Tibial nerve (tissue), 4 donors: ENCODE results near the gene COL25A1. TPM values are rescaled to one million over a fixed set of nuclear protein-coding genes. Genes with fewer than 3 reads are reported as not detected.

ENCODE experiments used
- DNase-seq, 2 donors: peaks; one replicate each; pipeline ENCODE4 v3.0.0-alpha.2; 2019; ENCODE audit warnings: low spot score in 2 of 2
- H3K27ac ChIP-seq, 4 donors: fragments of 200-600 bp; sonication (generic) in 3 of 4; one replicate each; pipeline ENCODE4 v1.5.1; 2017 to 2019; ENCODE audit warnings: mild to moderate bottlenecking in 1 of 4
- H3K27me3 ChIP-seq, 2 donors: fragments of 200-600 bp; sonication (generic) in 1 of 2; one replicate each; pipeline versions ENCODE4 v1.5.1 to v1.6.0; 2017 to 2019
- H3K36me3 ChIP-seq, 3 donors: fragments of 200-600 bp; sonication (generic); one replicate each; pipeline ENCODE4 v1.5.1; 2018 to 2019
- H3K4me1 ChIP-seq, 4 donors: fragments of 200-600 bp; sonication (generic) in 3 of 4; one replicate each; pipeline ENCODE4 v1.5.1; 2017 to 2019
- H3K4me3 ChIP-seq, 4 donors: fragments of 200-600 bp; sonication (generic) in 3 of 4; one replicate each; pipeline ENCODE4 v1.5.1; 2017 to 2019; ENCODE audit warnings: mild to moderate bottlenecking in 1 of 4, moderate library complexity in 1 of 4
- H3K9me3 ChIP-seq, 4 donors: fragments of 200-600 bp; sonication (generic) in 3 of 4; one replicate each; pipeline ENCODE4 v1.5.1; 2017 to 2019
- CTCF ChIP-seq, 5 experiments: fragments of 200-600 bp in 3 of 5; fragments of 450-650 bp in 2 of 5; sonication (generic) in 3 of 5; IDR thresholded peaks; one replicate each; pipeline ENCODE4 v1.5.1; 2016 to 2019; ENCODE audit warnings: antibody characterized with exemption in 5 of 5, mild to moderate bottlenecking in 3 of 5, moderate library complexity in 2 of 5
- EP300 ChIP-seq, 2 donors: sonication (generic); formaldehyde crosslinking; IDR thresholded peaks; one replicate each; pipeline ENCODE4 v1.6.1; 2017; ENCODE audit warnings: antibody characterized with exemption in 2 of 2, mild to moderate bottlenecking in 1 of 2
- POLR2A ChIP-seq, 2 donors: fragments of 450-650 bp; IDR thresholded peaks; one replicate each; pipeline ENCODE4 v1.6.1; 2017; ENCODE audit warnings: antibody characterized with exemption in 2 of 2, mild to moderate bottlenecking in 2 of 2, moderate library complexity in 2 of 2
- WGBS, 2 donors: methylation state at CpG; one replicate each; pipeline ENCODE4 v1.1.5; 2018; 5-methylcytosine and 5-hydroxymethylcytosine counted together
- total RNA-seq, 4 donors: library from RNA; depleted of rRNA; stranded (reverse); fragments of >200 nt; gene quantifications; one replicate each; pipeline ENCODE4 v1.1.0, GENCODE V29; 2016

COL25A1 gene
- total RNA-seq, 4 donors from 2014 or later, result 1.5 to 4.1 (median 2.3) TPM

GRCh38 chr4:109067508-109068235 is 234.8 kb downstream of the COL25A1 start:
- DNase-seq, result peak; percentile 16 to 52
- 39 to 54% methylated on average over 4 of the region's 4 CpGs for WGBS, 2 donors
- H3K9me3 ChIP-seq, result no peaks in the 10 kb centered on the region
- no peak overlapping the region for H3K4me3 ChIP-seq
- H3K27me3 ChIP-seq, result no peaks in the 10 kb centered on the region
- TF ChIP-seq EP300 (IDR thresholded peaks at IDR 0.05), result peak in 1 of 2 donors; percentile 57
- TF ChIP-seq POLR2A (IDR thresholded peaks at IDR 0.05), result no peak
- H3K4me1 ChIP-seq, result peaks cover 0 to 7% (median 0%) of the 10 kb centered on the region in 4 donors
- H3K36me3 ChIP-seq, result no peaks in the 10 kb centered on the region
- H3K27ac ChIP-seq, result no peak overlapping the region

GRCh38 chr4:109065006-109065405 is 237.5 kb downstream of the COL25A1 start:
- Histone ChIP-seq H3K4me1 (no peaks in the 10 kb centered on the region), H3K36me3 (no peaks in the 10 kb centered on the region), H3K27me3 (no peaks in the 10 kb centered on the region), H3K4me3 (no peak overlapping the region), H3K9me3 (no peaks in the 10 kb centered on the region), H3K27ac (no peak overlapping the region)
- no peak for DNase-seq
- 54 to 68% methylated on average over 4 of the region's 4 CpGs for WGBS, 2 donors
- no peak for TF ChIP-seq CTCF (IDR thresholded peaks at IDR 0.05)
- no peak for TF ChIP-seq POLR2A (IDR thresholded peaks at IDR 0.05)
- TF ChIP-seq EP300 (IDR thresholded peaks at IDR 0.05), result no peak

- Histone ChIP-seq H3K4me1 (peaks cover 0 to 13% (median 2%) of the 10 kb centered on the region in 4 donors), H3K36me3 (no peaks in the 10 kb centered on the region), H3K27me3 (no peaks in the 10 kb centered on the region), H3K9me3 (no peaks in the 10 kb centered on the region), H3K4me3 (no peak overlapping the region), H3K27ac (no peak overlapping the region)
- no peak for TF ChIP-seq EP300 (IDR thresholded peaks at IDR 0.05)
- TF ChIP-seq CTCF (IDR thresholded peaks at IDR 0.05), result no peak
- no peak for TF ChIP-seq POLR2A (IDR thresholded peaks at IDR 0.05)
- 56 to 64% methylated on average over 5 of the region's 5 CpGs for WGBS, 2 donors
- DNase-seq, result no peak
These were observed 249.2 kb downstream of the COL25A1 start for GRCh38 chr4:109053257-109053656.

GRCh38 chr4:109052821-109053220 is 249.6 kb downstream of the COL25A1 start:
- no peaks in the 10 kb centered on the region for H3K27me3 ChIP-seq
- peaks cover 0 to 13% (median 2%) of the 10 kb centered on the region in 4 donors for H3K4me1 ChIP-seq
- no peak for DNase-seq
- WGBS, 2 donors, result 23 to 31% methylated on average over 1 of the region's 1 CpG
- TF ChIP-seq CTCF (IDR thresholded peaks at IDR 0.05), result no peak
- no peak for TF ChIP-seq POLR2A (IDR thresholded peaks at IDR 0.05)
- TF ChIP-seq EP300 (IDR thresholded peaks at IDR 0.05), result no peak
- no peaks in the 10 kb centered on the region for H3K36me3 ChIP-seq
- H3K4me3 ChIP-seq, result no peak overlapping the region
- no peak overlapping the region for H3K27ac ChIP-seq
- H3K9me3 ChIP-seq, result no peaks in the 10 kb centered on the region

- 67 to 82% methylated on average over 2 of the region's 2 CpGs for WGBS, 2 donors
- Histone ChIP-seq H3K4me3 (no peak overlapping the region), H3K4me1 (peaks cover 0 to 13% (median 2%) of the 10 kb centered on the region in 4 donors), H3K27ac (no peak overlapping the region), H3K27me3 (no peaks in the 10 kb centered on the region), H3K36me3 (no peaks in the 10 kb centered on the region), H3K9me3 (no peaks in the 10 kb centered on the region)
- DNase-seq, result no peak
- TF ChIP-seq POLR2A (IDR thresholded peaks at IDR 0.05) (no peak), CTCF (IDR thresholded peaks at IDR 0.05) (no peak), EP300 (IDR thresholded peaks at IDR 0.05) (no peak)
These were observed 251.4 kb downstream of the COL25A1 start for GRCh38 chr4:109051054-109051453.
